Colonic mucosa (tissue), 4 donors: ENCODE results near the gene WDR90. TPM values are rescaled to one million over a fixed set of nuclear protein-coding genes. Genes with fewer than 3 reads are reported as not detected.

Experiments
- DNase-seq: peaks from one replicate; pipeline ENCODE4 v3.0.0-alpha.2; 2020
- H3K27ac ChIP-seq: fragments of 200-600 bp; one replicate; pipeline ENCODE4 v1.8.0; 2021
- H3K27me3 ChIP-seq: fragments of 200-600 bp; one replicate; pipeline ENCODE4 v1.8.0; 2021
- H3K36me3 ChIP-seq: fragments of 200-600 bp; one replicate; pipeline ENCODE4 v1.8.0; 2021
- H3K4me1 ChIP-seq: fragments of 200-600 bp; one replicate; pipeline ENCODE4 v1.8.0; 2021; ENCODE audit warnings: mild to moderate bottlenecking
- H3K4me3 ChIP-seq: fragments of 200-600 bp; one replicate; pipeline ENCODE4 v1.8.0; 2021
- H3K9ac ChIP-seq, 2 donors: one replicate each; pipeline ENCODE4 v1.7.0; 2013; ENCODE audit warnings: control low read depth in 2 of 2, low read depth in 2 of 2, low read length in 2 of 2
- H3K9me3 ChIP-seq: fragments of 200-600 bp; one replicate; pipeline ENCODE4 v1.8.0; 2021
- intact Hi-C: fragments of 100-400 bp; cut with DNase I; formaldehyde crosslinking; loops from one replicate; pipeline ENCODE4 v1.14.1; 2022
- total RNA-seq, 2 donors: library from RNA; stranded (reverse); fragmentation: NEBNext Ultra II Directional in 1 of 2; extraction: Animal tissue kit (Norgen Biotek cat#: 25700) in 1 of 2; gene quantifications; one replicate each; pipeline ENCODE4 v1.2.1, GENCODE V29; 2021
- TF ChIP-seq, protein P1 (sequence below): fragments of 200-600 bp; IDR thresholded peaks from one replicate; pipeline ENCODE4 v1.8.0; 2022; ENCODE audit warnings: antibody characterized with exemption, mild to moderate bottlenecking
- donor health status: healthy.
- donor health status: DM: no; HTN: no; CAD: no.
- donor health status: DM: no; HTN: no; CAD: no.

Gene WDR90
- total RNA-seq, 2 donors from 2014 or later = 25.1 to 122 TPM

DNA sequence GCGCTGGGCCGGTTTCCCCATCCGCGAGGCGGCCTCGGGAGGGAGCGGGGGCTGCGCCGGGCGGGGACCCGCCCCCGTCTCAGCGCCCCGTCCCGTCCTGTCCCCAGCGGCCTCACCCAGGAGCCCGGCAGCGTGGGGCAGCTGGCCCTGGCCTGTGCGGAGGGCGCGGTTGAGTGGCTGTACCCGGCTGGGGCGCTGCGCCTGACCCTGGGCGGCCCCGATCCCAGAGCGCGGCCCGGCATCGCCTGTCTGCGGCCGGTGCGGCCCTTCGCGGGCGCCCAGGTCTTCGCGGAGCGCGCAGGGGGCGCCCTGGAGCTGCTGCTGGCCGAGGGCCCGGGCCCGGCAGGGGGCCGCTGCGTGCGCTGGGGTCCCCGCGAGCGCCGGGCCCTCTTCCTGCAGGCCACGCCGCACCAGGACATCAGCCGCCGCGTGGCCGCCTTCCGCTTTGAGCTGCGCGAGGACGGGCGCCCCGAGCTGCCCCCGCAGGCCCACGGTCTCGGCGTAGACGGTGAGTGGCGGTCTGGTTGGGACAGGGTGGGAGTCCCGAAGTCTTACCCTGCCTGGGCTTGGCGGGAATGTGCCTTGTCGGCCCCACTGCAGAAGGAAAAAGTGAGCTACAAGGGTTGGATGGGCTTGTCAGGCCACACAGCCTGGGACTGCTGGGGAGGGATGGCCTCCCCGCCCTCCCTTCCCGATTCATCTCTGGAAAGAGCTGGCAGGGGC lies 66.5 kb downstream of the WDR90 start:
- no peak for DNase-seq
- Histone ChIP-seq H3K4me3 (peak overlapping the region; percentile 70), H3K36me3 (no peaks in the 10 kb centered on the region), H3K27me3 (peaks cover 8% of the 10 kb centered on the region), H3K4me1 (peaks cover 31% of the 10 kb centered on the region), H3K27ac (no peak overlapping the region), H3K9ac (peak overlapping the region; percentile 19 to 51), H3K9me3 (no peaks in the 10 kb centered on the region)
- TF ChIP-seq, protein P1, sequence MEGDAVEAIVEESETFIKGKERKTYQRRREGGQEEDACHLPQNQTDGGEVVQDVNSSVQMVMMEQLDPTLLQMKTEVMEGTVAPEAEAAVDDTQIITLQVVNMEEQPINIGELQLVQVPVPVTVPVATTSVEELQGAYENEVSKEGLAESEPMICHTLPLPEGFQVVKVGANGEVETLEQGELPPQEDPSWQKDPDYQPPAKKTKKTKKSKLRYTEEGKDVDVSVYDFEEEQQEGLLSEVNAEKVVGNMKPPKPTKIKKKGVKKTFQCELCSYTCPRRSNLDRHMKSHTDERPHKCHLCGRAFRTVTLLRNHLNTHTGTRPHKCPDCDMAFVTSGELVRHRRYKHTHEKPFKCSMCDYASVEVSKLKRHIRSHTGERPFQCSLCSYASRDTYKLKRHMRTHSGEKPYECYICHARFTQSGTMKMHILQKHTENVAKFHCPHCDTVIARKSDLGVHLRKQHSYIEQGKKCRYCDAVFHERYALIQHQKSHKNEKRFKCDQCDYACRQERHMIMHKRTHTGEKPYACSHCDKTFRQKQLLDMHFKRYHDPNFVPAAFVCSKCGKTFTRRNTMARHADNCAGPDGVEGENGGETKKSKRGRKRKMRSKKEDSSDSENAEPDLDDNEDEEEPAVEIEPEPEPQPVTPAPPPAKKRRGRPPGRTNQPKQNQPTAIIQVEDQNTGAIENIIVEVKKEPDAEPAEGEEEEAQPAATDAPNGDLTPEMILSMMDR = no peak
- intact Hi-C loops = no loop called here

- H3K9me3 ChIP-seq = no peaks in the 10 kb centered on the region
- peaks cover 4% of the 10 kb centered on the region for H3K27me3 ChIP-seq
- H3K4me1 ChIP-seq = peaks cover 31% of the 10 kb centered on the region
- intact Hi-C loops = no loop called here
- TF ChIP-seq, protein P1 = no peak
- H3K27ac ChIP-seq = no peak overlapping the region
- H3K4me3 ChIP-seq = peak overlapping the region; percentile 70
- peak overlapping the region in 1 of 2 donors; percentile 20 for H3K9ac ChIP-seq
- no peaks in the 10 kb centered on the region for H3K36me3 ChIP-seq
- no peak for DNase-seq
Observed at GRCh38 chr16:716200-716568, 67.0 kb downstream of the WDR90 start.

GRCh38 chr16:716768-717325 lies 67.7 kb downstream of the WDR90 start:
- Histone ChIP-seq H3K27me3 (no peaks in the 10 kb centered on the region), H3K36me3 (no peaks in the 10 kb centered on the region), H3K9me3 (no peaks in the 10 kb centered on the region), H3K4me1 (peaks cover 31% of the 10 kb centered on the region), H3K27ac (no peak overlapping the region), H3K4me3 (no peak overlapping the region), H3K9ac (no peak overlapping the region)
- TF ChIP-seq, protein P1 = no peak
- DNase-seq = no peak
- intact Hi-C loops = no loop called here

Other genes starting within 250 kb of the WDR90 start
- gene DECR2, start 247.5 kb upstream of the WDR90 start, total RNA-seq = 10 to 100 TPM; 31.3 to 50.2 TPM
- gene RAB11FIP3, start 223.7 kb upstream of the WDR90 start, total RNA-seq = 10 to 100 TPM; 20.9 to 22.3 TPM
- gene CAPN15, start 121.7 kb upstream of the WDR90 start, total RNA-seq = 100 to 1,000 TPM in 1 of 2 donors, 10 to 100 TPM in 1; 74.6 to 139 TPM
- not detected for gene PRR35, start 89.0 kb upstream of the WDR90 start, total RNA-seq
- under 1 TPM; 0.32 to 0.35 TPM for gene NHLRC4, start 82.4 kb upstream of the WDR90 start, total RNA-seq
- 10 to 100 TPM; 25.6 to 59.3 TPM for gene PIGQ, start 79.4 kb upstream of the WDR90 start, total RNA-seq
- 10 to 100 TPM; 34.9 to 38.5 TPM for gene RAB40C, start 59.3 kb upstream of the WDR90 start, total RNA-seq
- gene WFIKKN1, start 18.4 kb upstream of the WDR90 start, total RNA-seq = 1 to 10 TPM in 1 of 2 donors, under 1 TPM in 1; 0.80 to 1.1 TPM
- 100 to 1,000 TPM in 1 of 2 donors, 10 to 100 TPM in 1; 43.7 to 102 TPM for gene METTL26, start 13.1 kb upstream of the WDR90 start, total RNA-seq
- 100 to 1,000 TPM; 132 to 158 TPM for gene MCRIP2, start 7.5 kb upstream of the WDR90 start, total RNA-seq
- 100 to 1,000 TPM; 112 to 182 TPM for gene RHOT2, start 18.8 kb downstream of the WDR90 start, total RNA-seq
- 1 to 10 TPM; 4.0 to 5.7 TPM for gene RHBDL1, start 26.3 kb downstream of the WDR90 start, total RNA-seq
- 100 to 1,000 TPM in 1 of 2 donors, 10 to 100 TPM in 1; 96.7 to 159 TPM for gene STUB1, start 31.0 kb downstream of the WDR90 start, total RNA-seq
- 10 to 100 TPM; 40.7 to 72.1 TPM for gene JMJD8, start 35.0 kb downstream of the WDR90 start, total RNA-seq
- 10 to 100 TPM in 1 of 2 donors, 1 to 10 TPM in 1; 8.5 to 18.8 TPM for gene WDR24, start 41.0 kb downstream of the WDR90 start, total RNA-seq
- gene FBXL16, start 56.4 kb downstream of the WDR90 start, total RNA-seq = 1 to 10 TPM; 2.0 to 2.2 TPM
- 10 to 100 TPM; 23.3 to 50.0 TPM for gene METRN, start 65.8 kb downstream of the WDR90 start, total RNA-seq
- gene ANTKMT, start 71.8 kb downstream of the WDR90 start, total RNA-seq = 10 to 100 TPM; 42.1 to 83.1 TPM
- 1 to 10 TPM in 1 of 2 donors, under 1 TPM in 1; 0.37 to 3.7 TPM for gene CCDC78, start 77.1 kb downstream of the WDR90 start, total RNA-seq
- 10 to 100 TPM in 1 of 2 donors, 1 to 10 TPM in 1; 2.6 to 13.0 TPM for gene HAGHL, start 77.7 kb downstream of the WDR90 start, total RNA-seq
- 10 to 100 TPM; 29.2 to 62.1 TPM for gene CIAO3, start 91.6 kb downstream of the WDR90 start, total RNA-seq
- 1 to 10 TPM; 1.4 to 1.8 TPM for gene MSLN, start 111.4 kb downstream of the WDR90 start, total RNA-seq
- 10 to 100 TPM; 17.3 to 35.6 TPM for gene RPUSD1, start 139.0 kb downstream of the WDR90 start, total RNA-seq
- gene CHTF18, start 139.3 kb downstream of the WDR90 start, total RNA-seq = 100 to 1,000 TPM in 1 of 2 donors, 10 to 100 TPM in 1; 16.5 to 111 TPM
- gene GNG13, start 151.4 kb downstream of the WDR90 start, total RNA-seq = under 1 TPM in 1 of 2 donors, not detected in 1; 0.24 TPM